ENCODE data around the gene SMAD2.

Gene SMAD2

GRCh38 chr18:47873625-47874024, 56.8 kb downstream of the SMAD2 start:
- H3K4me1 ChIP-seq (ENCODE audit: low read length): no peaks in the 10 kb centered on the region

GRCh38 chr18:47872426-47872825, 58.0 kb downstream of the SMAD2 start:
- H3K4me1 ChIP-seq (ENCODE audit: low read length): no peaks in the 10 kb centered on the region
- peaks cover 35% of the 10 kb centered on the region for H3K79me2 ChIP-seq (ENCODE audit: low read length)
- TF ChIP-seq EZH2 (optimal IDR thresholded peaks at IDR 0.05; ENCODE audit: low read depth, low read length): no peak
- no peak for TF ChIP-seq CTCF (IDR thresholded peaks at IDR 0.05; ENCODE audit: low read length)
- TF ChIP-seq EZH2phosphoT487 (IDR thresholded peaks at IDR 0.05; ENCODE audit: low read length): no peak
- H4K20me1 ChIP-seq (ENCODE audit: insufficient read depth, low read length): no peaks in the 10 kb centered on the region; the same call in none of the 2 replicates
- no peak overlapping the region for H3K9ac ChIP-seq (ENCODE audit: low read length)
- H3K27ac ChIP-seq (ENCODE audit: low read length): no peak overlapping the region
- no peaks in the 10 kb centered on the region for H3K36me3 ChIP-seq (replicated peaks; ENCODE audit: insufficient read depth, low read length)
- H3K4me3 ChIP-seq (ENCODE audit: low read length): no peak overlapping the region
- H3F3A ChIP-seq (ENCODE audit: insufficient read depth, low read length): no peaks in the 10 kb centered on the region
- H3K27me3 ChIP-seq (replicated peaks; ENCODE audit: insufficient read depth, low read length): no peaks in the 10 kb centered on the region
- no peak for DNase-seq
- H3K9me3 ChIP-seq (replicated peaks; ENCODE audit: insufficient read depth, low read length): no peaks in the 10 kb centered on the region
- H2AFZ ChIP-seq (ENCODE audit: low read length): no peak overlapping the region
- H3K9me2 ChIP-seq (replicated peaks; ENCODE audit: insufficient read depth, low read length): no peaks in the 10 kb centered on the region
- H3K4me2 ChIP-seq (ENCODE audit: low read depth, low read length): no peak overlapping the region

More at GRCh38 chr18:47873625-47874024, 56.8 kb downstream of the SMAD2 start:
- Histone ChIP-seq H3K27ac (ENCODE audit: low read length) (no peak overlapping the region), H3K36me3 (replicated peaks; ENCODE audit: insufficient read depth, low read length) (no peaks in the 10 kb centered on the region), H3K27me3 (replicated peaks; ENCODE audit: insufficient read depth, low read length) (no peaks in the 10 kb centered on the region), H3K4me2 (ENCODE audit: low read depth, low read length) (no peak overlapping the region), H3F3A (ENCODE audit: insufficient read depth, low read length) (no peaks in the 10 kb centered on the region), H3K4me3 (ENCODE audit: low read length) (no peak overlapping the region), H3K9ac (ENCODE audit: low read length) (no peak overlapping the region), H4K20me1 (ENCODE audit: insufficient read depth, low read length) (no peaks in the 10 kb centered on the region; the same call in none of the 2 replicates), H3K9me3 (replicated peaks; ENCODE audit: insufficient read depth, low read length) (no peaks in the 10 kb centered on the region), H3K79me2 (ENCODE audit: low read length) (peaks cover 38% of the 10 kb centered on the region), H3K9me2 (replicated peaks; ENCODE audit: insufficient read depth, low read length) (no peaks in the 10 kb centered on the region), H2AFZ (ENCODE audit: low read length) (no peak overlapping the region)
- TF ChIP-seq EZH2 (optimal IDR thresholded peaks at IDR 0.05; ENCODE audit: low read depth, low read length): no peak
- TF ChIP-seq EZH2phosphoT487 (IDR thresholded peaks at IDR 0.05; ENCODE audit: low read length): no peak
- TF ChIP-seq CTCF (IDR thresholded peaks at IDR 0.05; ENCODE audit: low read length): no peak
- no peak for DNase-seq

GRCh38 chr18:47871288-47871687, 59.2 kb downstream of the SMAD2 start:
- no peak for DNase-seq
- no peaks in the 10 kb centered on the region for H3K4me1 ChIP-seq (ENCODE audit: low read length)
- peaks cover 30% of the 10 kb centered on the region for H3K79me2 ChIP-seq (ENCODE audit: low read length)
- no peak overlapping the region for H3K27ac ChIP-seq (ENCODE audit: low read length)
- no peak overlapping the region for H3K4me2 ChIP-seq (ENCODE audit: low read depth, low read length)
- H2AFZ ChIP-seq (ENCODE audit: low read length): no peak overlapping the region
- no peaks in the 10 kb centered on the region; the same call in none of the 2 replicates for H4K20me1 ChIP-seq (ENCODE audit: insufficient read depth, low read length)
- H3K27me3 ChIP-seq (replicated peaks; ENCODE audit: insufficient read depth, low read length): no peaks in the 10 kb centered on the region
- H3F3A ChIP-seq (ENCODE audit: insufficient read depth, low read length): no peaks in the 10 kb centered on the region
- no peak overlapping the region for H3K9ac ChIP-seq (ENCODE audit: low read length)
- no peaks in the 10 kb centered on the region for H3K9me3 ChIP-seq (replicated peaks; ENCODE audit: insufficient read depth, low read length)
- H3K36me3 ChIP-seq (replicated peaks; ENCODE audit: insufficient read depth, low read length): no peaks in the 10 kb centered on the region
- TF ChIP-seq CTCF (IDR thresholded peaks at IDR 0.05; ENCODE audit: low read length) (no peak), EZH2 (optimal IDR thresholded peaks at IDR 0.05; ENCODE audit: low read depth, low read length) (no peak), EZH2phosphoT487 (IDR thresholded peaks at IDR 0.05; ENCODE audit: low read length) (no peak)
- no peaks in the 10 kb centered on the region for H3K9me2 ChIP-seq (replicated peaks; ENCODE audit: insufficient read depth, low read length)
- no peak overlapping the region for H3K4me3 ChIP-seq (ENCODE audit: low read length)
